Measurements from ENCODE around the gene ANGPTL8.

DNA sequence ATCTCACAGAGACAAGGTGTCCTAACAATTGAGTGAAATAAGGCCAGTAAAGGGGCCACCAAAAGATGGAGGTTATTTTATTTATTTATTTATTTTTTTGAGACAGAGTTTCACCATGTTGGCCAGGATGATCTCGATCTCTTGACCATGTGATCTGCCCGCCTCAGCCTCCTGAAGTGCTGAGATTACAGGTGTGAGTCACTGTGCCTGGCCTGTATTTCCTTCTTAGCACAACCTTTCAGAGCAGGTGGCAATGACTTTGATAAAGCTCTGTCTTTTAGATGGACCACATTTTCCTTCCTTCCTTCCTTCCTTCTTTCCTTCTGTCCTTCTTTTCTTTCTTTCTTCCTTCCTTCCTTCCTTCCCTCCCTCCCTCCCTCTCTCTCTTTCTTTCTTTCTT, 33.9 kb downstream of the ANGPTL8 start:
- TF ChIP-seq, protein P1, sequence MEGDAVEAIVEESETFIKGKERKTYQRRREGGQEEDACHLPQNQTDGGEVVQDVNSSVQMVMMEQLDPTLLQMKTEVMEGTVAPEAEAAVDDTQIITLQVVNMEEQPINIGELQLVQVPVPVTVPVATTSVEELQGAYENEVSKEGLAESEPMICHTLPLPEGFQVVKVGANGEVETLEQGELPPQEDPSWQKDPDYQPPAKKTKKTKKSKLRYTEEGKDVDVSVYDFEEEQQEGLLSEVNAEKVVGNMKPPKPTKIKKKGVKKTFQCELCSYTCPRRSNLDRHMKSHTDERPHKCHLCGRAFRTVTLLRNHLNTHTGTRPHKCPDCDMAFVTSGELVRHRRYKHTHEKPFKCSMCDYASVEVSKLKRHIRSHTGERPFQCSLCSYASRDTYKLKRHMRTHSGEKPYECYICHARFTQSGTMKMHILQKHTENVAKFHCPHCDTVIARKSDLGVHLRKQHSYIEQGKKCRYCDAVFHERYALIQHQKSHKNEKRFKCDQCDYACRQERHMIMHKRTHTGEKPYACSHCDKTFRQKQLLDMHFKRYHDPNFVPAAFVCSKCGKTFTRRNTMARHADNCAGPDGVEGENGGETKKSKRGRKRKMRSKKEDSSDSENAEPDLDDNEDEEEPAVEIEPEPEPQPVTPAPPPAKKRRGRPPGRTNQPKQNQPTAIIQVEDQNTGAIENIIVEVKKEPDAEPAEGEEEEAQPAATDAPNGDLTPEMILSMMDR (IDR thresholded peaks at IDR 0.05; ENCODE audit: low read depth, low read length, poor library complexity, severe bottlenecking), result no peak
- TF ChIP-seq EZH2phosphoT487 (IDR thresholded peaks at IDR 0.05; ENCODE audit: borderline replicate concordance, low read length), result no peak
